NT2/D1 (cell line): ENCODE results near the gene TLE7.

Experiments
- YY1 ChIP-seq: IDR thresholded peaks from 2 replicates; pipeline ENCODE4 v1.6.1; 2011; ENCODE audit not compliant: insufficient read length, insufficient read depth
- ZNF274 ChIP-seq: IDR thresholded peaks from 2 replicates; pipeline ENCODE4 v1.6.1; 2011; ENCODE audit warnings: mild to moderate bottlenecking, low read depth, low read length

DNA sequence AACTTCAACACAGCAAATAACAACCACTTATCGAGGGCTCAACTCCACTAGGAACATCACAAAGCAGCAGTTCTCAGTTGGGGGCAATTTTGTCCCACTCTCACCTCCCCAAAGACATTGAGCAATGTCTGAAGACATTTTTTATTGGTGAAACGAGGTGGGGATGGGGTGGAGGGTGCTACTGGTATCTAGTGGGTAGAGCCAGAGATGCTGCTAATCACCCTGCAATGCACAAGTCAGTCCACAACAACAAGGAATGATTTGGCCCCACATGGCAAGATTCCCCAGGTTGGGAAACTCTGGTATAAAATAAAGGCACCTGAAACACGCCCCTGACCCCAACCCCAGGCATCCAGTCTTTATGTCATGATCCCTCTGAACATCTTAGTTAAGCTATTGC, 33.3 kb downstream of the TLE7 start:
- TF ChIP-seq YY1 = no peak
- TF ChIP-seq ZNF274 = no peak
